Urinary bladder (tissue), 4 donors: ENCODE measurements around the gene HSD17B1. TPM values are rescaled to one million over a fixed set of nuclear protein-coding genes. Genes with fewer than 3 reads are reported as not detected.
"Not testable (repeated sequence)": the region's sequence is repeated elsewhere in the genome, so short reads cannot be mapped to it uniquely, and the experiment has no call there.

ENCODE experiments used
- DNase-seq: peaks from one replicate; pipeline ENCODE4 v3.0.0-alpha.2; 2015; ENCODE audit errors: extremely low spot score
- H3K27ac ChIP-seq: one replicate; pipeline ENCODE4 v1.5.1; 2013; ENCODE audit warnings: low read depth, mild to moderate bottlenecking, moderate library complexity
- H3K36me3 ChIP-seq: one replicate; pipeline ENCODE4 v1.6.1; 2013; ENCODE audit warnings: mild to moderate bottlenecking, moderate library complexity; ENCODE audit not compliant: insufficient read depth
- H3K4me1 ChIP-seq: one replicate; pipeline ENCODE4 v1.6.1; 2013; ENCODE audit warnings: mild to moderate bottlenecking, moderate library complexity; ENCODE audit not compliant: insufficient read depth
- H3K4me3 ChIP-seq: one replicate; pipeline ENCODE4 v1.5.1; 2013; ENCODE audit warnings: low read depth, low read length
- WGBS: extraction: QIAGEN DNeasy Blood & Tissue Kit; methylation state at CpG from one replicate; pipeline ENCODE4 v1.1.7; 2013; 5-methylcytosine and 5-hydroxymethylcytosine counted together
- polyA plus RNA-seq: library from polyadenylated mRNA; stranded (reverse); fragments of 200-250 nt; gene quantifications from one replicate; pipeline ENCODE4 v1.2.3, GENCODE V29; 2013
- total RNA-seq: library from RNA; depleted of rRNA; stranded (reverse); fragments of >200 nt; gene quantifications from one replicate; pipeline ENCODE4 v1.2.3, GENCODE V29; 2014
- donor health status: healthy with polysubstance abuse.
- donor health status: healthy.

HSD17B1 gene
- total and polyA plus RNA-seq, 2 donors, result 1.5 to 2.5 TPM

- H3K27ac ChIP-seq, H3K4me1 ChIP-seq, DNase-seq, H3K36me3 ChIP-seq, H3K4me3 ChIP-seq: not testable (repeated sequence)
- 86% methylated on average over 9 of the region's 9 CpGs for WGBS
Observed at GRCh38 chr17:42545755-42546505, 6.8 kb upstream of the HSD17B1 start.

GRCh38 chr17:42547001-42547461 is 5.7 kb upstream of the HSD17B1 start:
- Histone ChIP-seq H3K4me1 (no peaks in the 10 kb centered on the region), H3K4me3 (no peak overlapping the region), H3K27ac (no peak overlapping the region), H3K36me3 (peaks cover 4% of the 10 kb centered on the region)
- 78% methylated on average over 23 of the region's 23 CpGs for WGBS
- DNase-seq, result no peak

GRCh38 chr17:42547698-42548069 is 5.0 kb upstream of the HSD17B1 start:
- Histone ChIP-seq H3K4me1 (no peaks in the 10 kb centered on the region), H3K36me3 (peaks cover 4% of the 10 kb centered on the region), H3K4me3 (no peak overlapping the region), H3K27ac (no peak overlapping the region)
- DNase-seq, result no peak
- 89% methylated on average over 14 of the region's 14 CpGs for WGBS

GRCh38 chr17:42548070-42548837 is 4.5 kb upstream of the HSD17B1 start:
- peaks cover 2% of the 10 kb centered on the region for H3K36me3 ChIP-seq
- H3K4me3 ChIP-seq, result peak overlapping the region; percentile 39
- no peak overlapping the region for H3K27ac ChIP-seq
- DNase-seq, result no peak
- 19% methylated on average over 74 of the region's 74 CpGs for WGBS
- H3K4me1 ChIP-seq, result no peaks in the 10 kb centered on the region

GRCh38 chr17:42548993-42549755 is 3.5 kb upstream of the HSD17B1 start:
- no peak for DNase-seq
- no peak overlapping the region for H3K27ac ChIP-seq
- no peak overlapping the region for H3K4me3 ChIP-seq
- H3K36me3 ChIP-seq, result no peaks in the 10 kb centered on the region
- H3K4me1 ChIP-seq, result no peaks in the 10 kb centered on the region
- 87% methylated on average over 14 of the region's 14 CpGs for WGBS

GRCh38 chr17:42553161-42553818 is 567 bp downstream of the HSD17B1 start:
- Histone ChIP-seq H3K4me1 (no peaks in the 10 kb centered on the region), H3K27ac (no peak overlapping the region), H3K36me3 (no peaks in the 10 kb centered on the region), H3K4me3 (no peak overlapping the region)
- WGBS, result 72% methylated on average over 45 of the region's 45 CpGs
- no peak for DNase-seq

- H3K27ac ChIP-seq, result no peak overlapping the region
- H3K4me3 ChIP-seq, result peak overlapping the region; percentile 51
- no peaks in the 10 kb centered on the region for H3K4me1 ChIP-seq
- WGBS, result 56% methylated on average over 16 of the region's 16 CpGs
- no peaks in the 10 kb centered on the region for H3K36me3 ChIP-seq
- no peak for DNase-seq
Observed at GRCh38 chr17:42553866-42554249, 1.1 kb downstream of the HSD17B1 start.

GRCh38 chr17:42554250-42555121 is 1.8 kb downstream of the HSD17B1 start:
- H3K36me3 ChIP-seq, result no peaks in the 10 kb centered on the region
- H3K4me3 ChIP-seq, result peak overlapping the region; percentile 51
- under 1% methylated on average over 82 of the region's 82 CpGs for WGBS
- H3K27ac ChIP-seq, result peak overlapping the region; percentile 87
- no peaks in the 10 kb centered on the region for H3K4me1 ChIP-seq
- DNase-seq, result no peak

GRCh38 chr17:42555122-42555622 is 2.4 kb downstream of the HSD17B1 start:
- 25% methylated on average over 4 of the region's 4 CpGs for WGBS
- DNase-seq, result no peak
- Histone ChIP-seq H3K27ac (peak overlapping the region; percentile 87), H3K4me3 (peak overlapping the region; percentile 51), H3K36me3 (no peaks in the 10 kb centered on the region), H3K4me1 (no peaks in the 10 kb centered on the region)

GRCh38 chr17:42555961-42556617 is 3.4 kb downstream of the HSD17B1 start:
- not testable (repeated sequence) for H3K36me3 ChIP-seq, DNase-seq

GRCh38 chr17:42559075-42559474 is 6.4 kb downstream of the HSD17B1 start:
- no peak overlapping the region for H3K4me3 ChIP-seq
- peaks cover 2% of the 10 kb centered on the region for H3K4me1 ChIP-seq
- no peaks in the 10 kb centered on the region for H3K36me3 ChIP-seq
- no peak for DNase-seq
- H3K27ac ChIP-seq, result no peak overlapping the region
- WGBS, result 85% methylated on average over 6 of the region's 6 CpGs

More at GRCh38 chr17:42555961-42556617, 3.4 kb downstream of the HSD17B1 start:
- not testable (repeated sequence) for H3K27ac ChIP-seq, H3K4me1 ChIP-seq, H3K4me3 ChIP-seq
- 55% methylated on average over 5 of the region's 5 CpGs for WGBS

GRCh38 chr17:42560246-42560645 is 7.5 kb downstream of the HSD17B1 start:
- 75% methylated on average over 3 of the region's 3 CpGs for WGBS
- no peak for DNase-seq
- H3K4me1 ChIP-seq, result peaks cover 2% of the 10 kb centered on the region
- H3K4me3 ChIP-seq, result no peak overlapping the region
- H3K36me3 ChIP-seq, result no peaks in the 10 kb centered on the region
- H3K27ac ChIP-seq, result no peak overlapping the region
